PFSK-1 (cell line): Measurements from ENCODE around the gene IPO11.

ENCODE experiments used
- FOXP2 ChIP-seq: optimal IDR thresholded peaks from 2 replicates; pipeline ENCODE3; 2011; ENCODE audit warnings: borderline replicate concordance, control low read depth, inconsistent platforms; ENCODE audit not compliant: insufficient read depth; ENCODE audit errors: extremely low read length, extremely low read depth
- POLR2AphosphoS5 ChIP-seq: IDR thresholded peaks from 2 replicates; pipeline ENCODE4 v1.6.1; 2012; ENCODE audit warnings: low read depth, mild to moderate bottlenecking, control low read depth, low read length, moderate library complexity
- SIN3A ChIP-seq: IDR thresholded peaks from 2 replicates; pipeline ENCODE4 v1.6.1; 2012; ENCODE audit warnings: mild to moderate bottlenecking, low read length, moderate library complexity, borderline replicate concordance; ENCODE audit not compliant: insufficient read depth
- TAF1 ChIP-seq: IDR thresholded peaks from 2 replicates; pipeline ENCODE4 v1.6.1; 2012; ENCODE audit warnings: low read length, control low read depth, borderline replicate concordance; ENCODE audit not compliant: insufficient read depth
- TF ChIP-seq, protein P1 (sequence below), 2 experiments: IDR thresholded peaks; 2 replicates each; pipeline versions ENCODE4 v1.6.1 to v1.8.0; 2011 to 2012; ENCODE audit warnings: low read depth in 2 of 2, low read length in 2 of 2, control low read depth in 1 of 2, inconsistent platforms in 1 of 2, mild to moderate bottlenecking in 1 of 2, moderate library complexity in 1 of 2; ENCODE audit not compliant: insufficient read depth in 1 of 2

The IPO11 gene

GRCh38 chr5:62616615-62617277 is 204.2 kb downstream of the IPO11 start:
- TF ChIP-seq POLR2AphosphoS5 (no peak), FOXP2 (no peak), SIN3A (no peak), TAF1 (no peak)
- TF ChIP-seq, protein P1, sequence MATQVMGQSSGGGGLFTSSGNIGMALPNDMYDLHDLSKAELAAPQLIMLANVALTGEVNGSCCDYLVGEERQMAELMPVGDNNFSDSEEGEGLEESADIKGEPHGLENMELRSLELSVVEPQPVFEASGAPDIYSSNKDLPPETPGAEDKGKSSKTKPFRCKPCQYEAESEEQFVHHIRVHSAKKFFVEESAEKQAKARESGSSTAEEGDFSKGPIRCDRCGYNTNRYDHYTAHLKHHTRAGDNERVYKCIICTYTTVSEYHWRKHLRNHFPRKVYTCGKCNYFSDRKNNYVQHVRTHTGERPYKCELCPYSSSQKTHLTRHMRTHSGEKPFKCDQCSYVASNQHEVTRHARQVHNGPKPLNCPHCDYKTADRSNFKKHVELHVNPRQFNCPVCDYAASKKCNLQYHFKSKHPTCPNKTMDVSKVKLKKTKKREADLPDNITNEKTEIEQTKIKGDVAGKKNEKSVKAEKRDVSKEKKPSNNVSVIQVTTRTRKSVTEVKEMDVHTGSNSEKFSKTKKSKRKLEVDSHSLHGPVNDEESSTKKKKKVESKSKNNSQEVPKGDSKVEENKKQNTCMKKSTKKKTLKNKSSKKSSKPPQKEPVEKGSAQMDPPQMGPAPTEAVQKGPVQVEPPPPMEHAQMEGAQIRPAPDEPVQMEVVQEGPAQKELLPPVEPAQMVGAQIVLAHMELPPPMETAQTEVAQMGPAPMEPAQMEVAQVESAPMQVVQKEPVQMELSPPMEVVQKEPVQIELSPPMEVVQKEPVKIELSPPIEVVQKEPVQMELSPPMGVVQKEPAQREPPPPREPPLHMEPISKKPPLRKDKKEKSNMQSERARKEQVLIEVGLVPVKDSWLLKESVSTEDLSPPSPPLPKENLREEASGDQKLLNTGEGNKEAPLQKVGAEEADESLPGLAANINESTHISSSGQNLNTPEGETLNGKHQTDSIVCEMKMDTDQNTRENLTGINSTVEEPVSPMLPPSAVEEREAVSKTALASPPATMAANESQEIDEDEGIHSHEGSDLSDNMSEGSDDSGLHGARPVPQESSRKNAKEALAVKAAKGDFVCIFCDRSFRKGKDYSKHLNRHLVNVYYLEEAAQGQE (IDR thresholded peaks at IDR 0.05; ENCODE audit: insufficient read depth in 1 of 2, low read depth in 2 of 2, low read length in 2 of 2): no peak

DNA sequence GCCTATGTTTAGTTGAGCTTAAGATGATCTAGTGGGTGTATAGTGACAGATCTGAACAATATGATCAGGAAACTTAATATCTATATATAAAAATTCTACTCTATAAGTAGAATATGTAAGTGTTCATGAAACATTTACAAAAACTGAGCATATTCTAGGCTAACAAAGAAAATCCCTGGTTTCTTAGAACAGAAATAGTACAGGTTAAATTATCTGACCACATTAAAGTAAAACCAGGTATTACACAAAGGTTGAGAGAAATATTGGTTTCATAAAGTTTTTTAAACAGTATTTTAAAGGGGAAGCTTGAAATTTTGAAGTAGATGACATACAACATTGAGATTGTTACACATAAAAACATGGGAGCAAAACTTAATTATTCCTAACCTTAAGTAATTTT is 205.4 kb downstream of the IPO11 start:
- TF ChIP-seq POLR2AphosphoS5 (no peak), FOXP2 (no peak), TAF1 (no peak), SIN3A (no peak)
- TF ChIP-seq, protein P1 (IDR thresholded peaks at IDR 0.05; ENCODE audit: insufficient read depth in 1 of 2, low read depth in 2 of 2, low read length in 2 of 2): no peak

- TF ChIP-seq TAF1 (no peak), POLR2AphosphoS5 (no peak), FOXP2 (no peak), SIN3A (no peak)
- TF ChIP-seq, protein P1 (IDR thresholded peaks at IDR 0.05; ENCODE audit: insufficient read depth in 1 of 2, low read depth in 2 of 2, low read length in 2 of 2): no peak
Measured at GRCh38 chr5:62620761-62621160, 208.2 kb downstream of the IPO11 start.

- TF ChIP-seq POLR2AphosphoS5 (no peak), FOXP2 (no peak), SIN3A (no peak), TAF1 (no peak)
- TF ChIP-seq, protein P1 (IDR thresholded peaks at IDR 0.05; ENCODE audit: insufficient read depth in 1 of 2, low read depth in 2 of 2, low read length in 2 of 2): no peak
Measured at GRCh38 chr5:62621280-62621679, 208.7 kb downstream of the IPO11 start.
